Muscle layer of duodenum (tissue), 2 donors: ENCODE measurements around the gene OR52H1.

Experiments used
- H3K27ac ChIP-seq: one replicate; pipeline ENCODE4 v1.7.0; 2013; ENCODE audit warnings: mild to moderate bottlenecking, low read length
- H3K27me3 ChIP-seq: one replicate; pipeline ENCODE4 v1.7.0; 2013; ENCODE audit warnings: low read depth, mild to moderate bottlenecking, control low read depth, low read length
- H3K36me3 ChIP-seq, 2 donors: one replicate each; pipeline ENCODE4 v1.7.0; 2013; ENCODE audit warnings: low read length in 2 of 2, control low read depth in 1 of 2, mild to moderate bottlenecking in 1 of 2; ENCODE audit not compliant: insufficient read depth in 2 of 2, control insufficient read depth in 1 of 2
- H3K4me1 ChIP-seq, 2 donors: one replicate each; pipeline ENCODE4 v1.7.0; 2013; ENCODE audit warnings: low read length in 2 of 2, mild to moderate bottlenecking in 2 of 2, control low read depth in 1 of 2, moderate library complexity in 1 of 2; ENCODE audit not compliant: insufficient read depth in 2 of 2, control insufficient read depth in 1 of 2
- H3K4me3 ChIP-seq, 2 donors: one replicate each; pipeline ENCODE4 v1.7.0; 2013; ENCODE audit warnings: low read length in 2 of 2, low read depth in 1 of 2, mild to moderate bottlenecking in 1 of 2
- H3K9me3 ChIP-seq, 2 donors: one replicate each; pipeline ENCODE4 v1.7.0; 2013; ENCODE audit warnings: low read length in 2 of 2, control low read depth in 1 of 2, mild to moderate bottlenecking in 1 of 2; ENCODE audit not compliant: control insufficient read depth in 1 of 2
- donor health status: healthy.

Gene OR52H1

DNA sequence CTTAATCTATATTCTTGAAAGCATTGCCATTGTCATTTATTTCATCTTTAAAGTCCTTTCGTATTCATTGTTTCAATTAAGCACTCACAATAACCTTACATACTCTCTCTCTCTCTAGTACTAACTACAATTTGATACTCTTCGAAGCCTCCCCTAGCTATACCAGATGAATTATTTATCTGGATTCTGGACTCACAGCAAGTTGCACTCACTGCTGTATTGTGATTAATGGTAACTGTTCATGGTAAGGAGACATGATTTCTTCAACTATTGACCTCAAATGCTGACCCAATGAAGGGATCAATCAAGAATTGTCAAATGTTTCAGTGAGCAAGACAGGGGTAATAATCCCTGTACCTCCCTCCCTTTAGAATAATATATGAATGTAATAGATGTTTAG is 26.3 kb upstream of the OR52H1 start:
- Histone ChIP-seq H3K4me1 (no peaks in the 10 kb centered on the region), H3K27ac (no peak overlapping the region), H3K4me3 (no peak overlapping the region), H3K9me3 (no peaks in the 10 kb centered on the region), H3K36me3 (no peaks in the 10 kb centered on the region), H3K27me3 (no peaks in the 10 kb centered on the region)

GRCh38 chr11:5564259-5565019 is 16.1 kb upstream of the OR52H1 start:
- Histone ChIP-seq H3K4me1 (no peaks in the 10 kb centered on the region), H3K4me3 (no peak overlapping the region), H3K36me3 (no peaks in the 10 kb centered on the region), H3K27me3 (no peaks in the 10 kb centered on the region), H3K9me3 (no peaks in the 10 kb centered on the region), H3K27ac (no peak overlapping the region)

DNA sequence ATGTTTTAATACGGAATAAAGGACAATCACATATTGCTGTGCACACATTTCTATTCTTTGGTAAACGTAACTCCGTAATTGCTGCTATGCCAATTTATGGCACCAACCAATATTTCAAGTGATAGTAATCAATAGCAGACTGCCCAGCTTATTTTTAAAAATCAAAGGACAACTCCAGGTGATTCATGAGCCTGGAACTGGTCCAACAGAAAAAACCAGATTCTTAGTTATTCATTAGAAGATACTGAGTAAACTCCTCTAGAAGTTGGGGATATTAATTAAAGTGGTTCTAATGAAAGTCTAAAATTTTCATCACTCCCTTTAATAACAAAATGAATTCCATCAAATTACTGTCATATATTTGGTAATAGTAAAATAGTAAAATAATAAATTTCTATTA is 9.4 kb upstream of the OR52H1 start:
- H3K9me3 ChIP-seq, result no peaks in the 10 kb centered on the region
- no peaks in the 10 kb centered on the region for H3K4me1 ChIP-seq
- no peak overlapping the region for H3K27ac ChIP-seq
- no peaks in the 10 kb centered on the region for H3K27me3 ChIP-seq
- H3K36me3 ChIP-seq, result no peaks in the 10 kb centered on the region
- no peak overlapping the region for H3K4me3 ChIP-seq

- Histone ChIP-seq H3K4me3 (no peak overlapping the region), H3K36me3 (no peaks in the 10 kb centered on the region), H3K27me3 (no peaks in the 10 kb centered on the region), H3K27ac (no peak overlapping the region), H3K9me3 (no peaks in the 10 kb centered on the region), H3K4me1 (no peaks in the 10 kb centered on the region)
These were observed 8.4 kb upstream of the OR52H1 start for GRCh38 chr11:5556596-5557188.

- H3K27ac ChIP-seq, result no peak overlapping the region
- H3K27me3 ChIP-seq, result no peaks in the 10 kb centered on the region
- no peaks in the 10 kb centered on the region for H3K9me3 ChIP-seq
These were observed 5.0 kb upstream of the OR52H1 start for GRCh38 chr11:5553343-5553742.

GRCh38 chr11:5550440-5551095 is 2.2 kb upstream of the OR52H1 start:
- Histone ChIP-seq H3K4me3 (no peak overlapping the region), H3K4me1 (no peaks in the 10 kb centered on the region), H3K27me3 (no peaks in the 10 kb centered on the region), H3K36me3 (no peaks in the 10 kb centered on the region), H3K9me3 (no peaks in the 10 kb centered on the region), H3K27ac (no peak overlapping the region)

More at GRCh38 chr11:5553343-5553742, 5.0 kb upstream of the OR52H1 start:
- H3K4me1 ChIP-seq, result no peaks in the 10 kb centered on the region
- H3K36me3 ChIP-seq, result no peaks in the 10 kb centered on the region
- H3K4me3 ChIP-seq, result no peak overlapping the region

- Histone ChIP-seq H3K4me1 (no peaks in the 10 kb centered on the region), H3K4me3 (no peak overlapping the region), H3K27ac (no peak overlapping the region), H3K36me3 (no peaks in the 10 kb centered on the region), H3K9me3 (no peaks in the 10 kb centered on the region), H3K27me3 (no peaks in the 10 kb centered on the region)
These were observed 358 bp downstream of the OR52H1 start for GRCh38 chr11:5547982-5548381.

GRCh38 chr11:5546457-5546856 is 1.9 kb downstream of the OR52H1 start:
- Histone ChIP-seq H3K27me3 (no peaks in the 10 kb centered on the region), H3K36me3 (no peaks in the 10 kb centered on the region), H3K4me1 (no peaks in the 10 kb centered on the region), H3K9me3 (no peaks in the 10 kb centered on the region), H3K27ac (no peak overlapping the region), H3K4me3 (no peak overlapping the region)

DNA sequence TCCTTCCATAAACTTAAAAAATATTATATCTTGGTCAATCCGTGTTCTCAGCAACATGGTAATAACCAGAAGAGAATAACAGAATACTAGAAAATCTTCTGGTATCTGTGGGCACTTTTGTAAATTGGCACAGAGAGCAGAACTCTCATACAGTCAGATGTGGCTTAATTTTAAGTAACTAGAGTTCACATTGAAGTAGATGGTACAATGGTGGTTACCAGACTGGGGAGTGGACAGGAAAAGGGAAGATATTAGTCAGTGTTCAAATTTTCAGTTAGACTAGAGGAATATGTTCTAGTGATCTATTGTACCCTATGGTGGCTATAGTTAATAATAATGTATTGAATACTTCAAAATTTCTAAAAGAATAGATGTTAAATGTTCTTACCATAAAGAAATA is 6.9 kb downstream of the OR52H1 start:
- Histone ChIP-seq H3K4me1 (no peaks in the 10 kb centered on the region), H3K27ac (no peak overlapping the region), H3K36me3 (no peaks in the 10 kb centered on the region), H3K27me3 (no peaks in the 10 kb centered on the region), H3K9me3 (no peaks in the 10 kb centered on the region), H3K4me3 (no peak overlapping the region)

- no peaks in the 10 kb centered on the region for H3K36me3 ChIP-seq
- no peaks in the 10 kb centered on the region for H3K27me3 ChIP-seq
- H3K4me3 ChIP-seq, result no peak overlapping the region
- no peaks in the 10 kb centered on the region for H3K4me1 ChIP-seq
- no peak overlapping the region for H3K27ac ChIP-seq
- H3K9me3 ChIP-seq, result no peaks in the 10 kb centered on the region
These were observed 11.9 kb downstream of the OR52H1 start for GRCh38 chr11:5536482-5536881.

DNA sequence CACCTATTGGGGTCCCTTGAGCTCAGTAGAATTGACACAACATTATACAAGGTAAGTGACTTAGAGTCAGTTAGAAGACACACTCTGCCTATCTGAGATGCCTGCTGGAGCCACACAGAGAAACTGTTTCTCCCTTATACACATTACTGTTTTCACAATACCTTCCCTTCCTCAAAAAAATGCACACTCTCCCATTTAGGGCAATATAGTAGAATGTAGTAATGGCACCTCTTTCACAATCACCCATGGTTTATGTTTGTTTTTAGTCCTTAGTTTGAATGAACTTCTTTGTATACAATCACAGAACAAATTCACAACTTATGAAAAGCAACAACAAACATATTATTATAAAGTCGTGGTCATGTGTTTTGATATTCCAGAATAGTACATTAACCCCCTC is 14.3 kb downstream of the OR52H1 start:
- H3K27me3 ChIP-seq, result no peaks in the 10 kb centered on the region
- H3K36me3 ChIP-seq, result no peaks in the 10 kb centered on the region
- H3K4me1 ChIP-seq, result no peaks in the 10 kb centered on the region
- no peaks in the 10 kb centered on the region for H3K9me3 ChIP-seq
- no peak overlapping the region for H3K4me3 ChIP-seq
- H3K27ac ChIP-seq, result no peak overlapping the region
